ENCODE data around the gene CMTM8.
A peak's percentile ranks its signal among the peaks of the same experiment; 100 is the strongest.

CMTM8 gene

DNA sequence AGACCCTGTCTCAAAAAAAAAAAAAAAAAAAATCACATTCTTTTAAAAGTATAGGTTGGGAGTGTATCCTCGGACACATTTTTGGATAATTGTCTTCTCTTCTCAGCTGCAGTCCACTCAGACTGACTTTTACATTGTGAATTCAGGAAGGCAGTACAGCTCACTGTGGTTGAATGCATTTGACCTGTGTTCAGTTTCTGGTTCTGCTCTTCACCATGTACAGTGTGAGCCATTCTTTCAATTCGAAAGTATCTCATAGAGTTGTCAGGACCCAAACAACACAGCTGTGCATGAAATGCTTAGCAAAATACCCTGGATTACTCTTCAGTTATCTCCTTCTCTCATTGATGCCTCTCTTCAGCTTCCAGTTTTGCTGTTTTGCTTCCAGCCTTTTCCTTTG is 5.0 kb downstream of the CMTM8 start:
- Histone ChIP-seq H3K27me3 (ENCODE audit: low read depth, low read length) (no peaks in the 10 kb centered on the region), H3K27ac (ENCODE audit: low read length) (no peak overlapping the region), H3K4me2 (ENCODE audit: low read length) (no peak overlapping the region), H2AFZ (ENCODE audit: low read depth, low read length) (no peak overlapping the region), H3K79me2 (ENCODE audit: low read length) (no peaks in the 10 kb centered on the region), H3K4me1 (ENCODE audit: low read length) (peaks cover 20% of the 10 kb centered on the region), H3K9ac (ENCODE audit: low read length) (no peak overlapping the region), H3K36me3 (replicated peaks; ENCODE audit: low read depth, low read length) (no peaks in the 10 kb centered on the region), H3K4me3 (ENCODE audit: low read length) (no peak overlapping the region), H4K20me1 (ENCODE audit: insufficient read depth, low read length) (0 out of 2 replicates have a peak, but pooled peaks cover 3% of the 10 kb centered on the region), H3K9me3 (ENCODE audit: insufficient read depth, low read length) (no peaks in the 10 kb centered on the region)
- TF ChIP-seq, protein P1, sequence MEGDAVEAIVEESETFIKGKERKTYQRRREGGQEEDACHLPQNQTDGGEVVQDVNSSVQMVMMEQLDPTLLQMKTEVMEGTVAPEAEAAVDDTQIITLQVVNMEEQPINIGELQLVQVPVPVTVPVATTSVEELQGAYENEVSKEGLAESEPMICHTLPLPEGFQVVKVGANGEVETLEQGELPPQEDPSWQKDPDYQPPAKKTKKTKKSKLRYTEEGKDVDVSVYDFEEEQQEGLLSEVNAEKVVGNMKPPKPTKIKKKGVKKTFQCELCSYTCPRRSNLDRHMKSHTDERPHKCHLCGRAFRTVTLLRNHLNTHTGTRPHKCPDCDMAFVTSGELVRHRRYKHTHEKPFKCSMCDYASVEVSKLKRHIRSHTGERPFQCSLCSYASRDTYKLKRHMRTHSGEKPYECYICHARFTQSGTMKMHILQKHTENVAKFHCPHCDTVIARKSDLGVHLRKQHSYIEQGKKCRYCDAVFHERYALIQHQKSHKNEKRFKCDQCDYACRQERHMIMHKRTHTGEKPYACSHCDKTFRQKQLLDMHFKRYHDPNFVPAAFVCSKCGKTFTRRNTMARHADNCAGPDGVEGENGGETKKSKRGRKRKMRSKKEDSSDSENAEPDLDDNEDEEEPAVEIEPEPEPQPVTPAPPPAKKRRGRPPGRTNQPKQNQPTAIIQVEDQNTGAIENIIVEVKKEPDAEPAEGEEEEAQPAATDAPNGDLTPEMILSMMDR (IDR thresholded peaks at IDR 0.05; ENCODE audit: low read depth, low read length): no peak
- TF ChIP-seq EZH2phosphoT487 (IDR thresholded peaks at IDR 0.05; ENCODE audit: low read depth): no peak

GRCh38 chr3:32245200-32245599 is 6.7 kb downstream of the CMTM8 start:
- H2AFZ ChIP-seq (ENCODE audit: low read depth, low read length): no peak overlapping the region
- H3K4me1 ChIP-seq (ENCODE audit: low read length): peaks cover 10% of the 10 kb centered on the region
- no peak for TF ChIP-seq EZH2phosphoT487 (IDR thresholded peaks at IDR 0.05; ENCODE audit: low read depth)
- TF ChIP-seq, protein P1 (IDR thresholded peaks at IDR 0.05; ENCODE audit: low read depth, low read length): no peak
- no peak overlapping the region for H3K9ac ChIP-seq (ENCODE audit: low read length)
- H3K4me3 ChIP-seq (ENCODE audit: low read length): no peak overlapping the region
- H3K4me2 ChIP-seq (ENCODE audit: low read length): peak overlapping the region; percentile 7; the same call in 1 of the 2 replicates
- no peaks in the 10 kb centered on the region for H3K36me3 ChIP-seq (replicated peaks; ENCODE audit: low read depth, low read length)
- no peaks in the 10 kb centered on the region for H4K20me1 ChIP-seq (ENCODE audit: insufficient read depth, low read length)
- H3K9me3 ChIP-seq (ENCODE audit: insufficient read depth, low read length): no peaks in the 10 kb centered on the region
- no peak overlapping the region for H3K27ac ChIP-seq (ENCODE audit: low read length)
- H3K27me3 ChIP-seq (ENCODE audit: low read depth, low read length): no peaks in the 10 kb centered on the region
- no peaks in the 10 kb centered on the region for H3K79me2 ChIP-seq (ENCODE audit: low read length)

- H4K20me1 ChIP-seq (ENCODE audit: insufficient read depth, low read length): no peaks in the 10 kb centered on the region
- no peaks in the 10 kb centered on the region for H3K27me3 ChIP-seq (ENCODE audit: low read depth, low read length)
- H3K27ac ChIP-seq (ENCODE audit: low read length): no peak overlapping the region
- H3K9ac ChIP-seq (ENCODE audit: low read length): no peak overlapping the region
- H3K4me1 ChIP-seq (ENCODE audit: low read length): peaks cover 9% of the 10 kb centered on the region
- TF ChIP-seq EZH2phosphoT487 (IDR thresholded peaks at IDR 0.05; ENCODE audit: low read depth): no peak
- TF ChIP-seq, protein P1 (IDR thresholded peaks at IDR 0.05; ENCODE audit: low read depth, low read length): no peak
- no peak overlapping the region for H3K4me2 ChIP-seq (ENCODE audit: low read length)
- no peak overlapping the region for H3K4me3 ChIP-seq (ENCODE audit: low read length)
- no peaks in the 10 kb centered on the region for H3K36me3 ChIP-seq (replicated peaks; ENCODE audit: low read depth, low read length)
- no peak overlapping the region for H2AFZ ChIP-seq (ENCODE audit: low read depth, low read length)
- no peaks in the 10 kb centered on the region for H3K9me3 ChIP-seq (ENCODE audit: insufficient read depth, low read length)
- no peaks in the 10 kb centered on the region for H3K79me2 ChIP-seq (ENCODE audit: low read length)
Measured at GRCh38 chr3:32246079-32246675, 7.7 kb downstream of the CMTM8 start.

GRCh38 chr3:32249184-32249782 is 10.8 kb downstream of the CMTM8 start:
- Histone ChIP-seq H3K4me1 (ENCODE audit: low read length) (peaks cover 9% of the 10 kb centered on the region), H3K9me3 (ENCODE audit: insufficient read depth, low read length) (0 out of 2 replicates have a peak, but pooled peaks cover 3% of the 10 kb centered on the region), H3K36me3 (replicated peaks; ENCODE audit: low read depth, low read length) (peaks cover 2% of the 10 kb centered on the region), H3K4me3 (ENCODE audit: low read length) (no peak overlapping the region), H3K4me2 (ENCODE audit: low read length) (no peak overlapping the region), H3K27me3 (ENCODE audit: low read depth, low read length) (no peaks in the 10 kb centered on the region), H2AFZ (ENCODE audit: low read depth, low read length) (no peak overlapping the region), H3K27ac (ENCODE audit: low read length) (no peak overlapping the region), H3K9ac (ENCODE audit: low read length) (no peak overlapping the region), H3K79me2 (ENCODE audit: low read length) (no peaks in the 10 kb centered on the region), H4K20me1 (ENCODE audit: insufficient read depth, low read length) (no peaks in the 10 kb centered on the region)
- TF ChIP-seq, protein P1 (IDR thresholded peaks at IDR 0.05; ENCODE audit: low read depth, low read length): no peak
- TF ChIP-seq EZH2phosphoT487 (IDR thresholded peaks at IDR 0.05; ENCODE audit: low read depth): no peak

Measured in OCI-LY3 (cell line).